HG03280 (cell line): Measurements from ENCODE around the gene CCDC182.

Source experiments
- ATAC-seq: cut with Tn5 transposase; IDR thresholded peaks from one replicate; pipeline ENCODE4 v1.9.1; 2021; ENCODE audit warnings: mild to moderate bottlenecking, moderate library complexity; ENCODE audit not compliant: unreplicated experiment

Gene CCDC182

GRCh38 chr17:57745242-57745641 lies at the start of gene CCDC182:
Gene CCDC182, minus strand, starts transcription at chr17:57745299. Its CDS starts 27 bp downstream, at chr17:57745272.
- no peak for ATAC-seq

- ATAC-seq, result no peak
Observed at GRCh38 chr17:57794841-57795240, 49.7 kb upstream of the CCDC182 start.

- ATAC-seq, result no peak
Observed at GRCh38 chr17:57788725-57789124, 43.6 kb upstream of the CCDC182 start.

GRCh38 chr17:57785022-57785421 lies 39.9 kb upstream of the CCDC182 start:
- no peak for ATAC-seq

GRCh38 chr17:57784226-57784895 lies 39.3 kb upstream of the CCDC182 start:
- ATAC-seq, result no peak

- ATAC-seq, result no peak
Observed at GRCh38 chr17:57783338-57783742, 38.2 kb upstream of the CCDC182 start.

GRCh38 chr17:57782647-57783337 lies 37.7 kb upstream of the CCDC182 start:
- no peak for ATAC-seq

GRCh38 chr17:57782062-57782490 lies 37.0 kb upstream of the CCDC182 start:
- ATAC-seq, result no peak

GRCh38 chr17:57781386-57782061 lies 36.4 kb upstream of the CCDC182 start:
- ATAC-seq, result no peak

GRCh38 chr17:57779706-57780105 lies 34.6 kb upstream of the CCDC182 start:
- no peak for ATAC-seq

- ATAC-seq, result no peak
Observed at GRCh38 chr17:57778306-57778705, 33.2 kb upstream of the CCDC182 start.

GRCh38 chr17:57776366-57776765 lies 31.3 kb upstream of the CCDC182 start:
- ATAC-seq, result no peak

- no peak for ATAC-seq
Observed at GRCh38 chr17:57774872-57775271, 29.8 kb upstream of the CCDC182 start.

GRCh38 chr17:57773557-57773956 lies 28.5 kb upstream of the CCDC182 start:
- no peak for ATAC-seq

- ATAC-seq, result no peak
Observed at GRCh38 chr17:57772774-57773173, 27.7 kb upstream of the CCDC182 start.

GRCh38 chr17:57767561-57767960 lies 22.5 kb upstream of the CCDC182 start:
- ATAC-seq, result no peak

- no peak for ATAC-seq
Observed at GRCh38 chr17:57766318-57766943, 21.3 kb upstream of the CCDC182 start.

- ATAC-seq, result no peak
Observed at GRCh38 chr17:57762452-57763395, 17.6 kb upstream of the CCDC182 start.

GRCh38 chr17:57761887-57762286 lies 16.8 kb upstream of the CCDC182 start:
- ATAC-seq, result no peak

GRCh38 chr17:57760046-57760445 lies 14.9 kb upstream of the CCDC182 start:
- no peak for ATAC-seq
